OCI-LY3 (cell line): ENCODE measurements around the gene HEXIM2.
"Not testable (repeated sequence)": the region's sequence is repeated elsewhere in the genome, so short reads cannot be mapped to it uniquely, and the experiment has no call there.

Experiments used
- H2AFZ ChIP-seq: fragments of 200-600, 300-600 bp; shearing (Covaris generic); 2 replicates; pipeline ENCODE4 v1.6.0; 2014; ENCODE audit warnings: antibody characterized with exemption, low read depth, low read length
- H3K27ac ChIP-seq: fragments of 200-600, 300-600 bp; sonication (generic); 2 replicates; pipeline ENCODE4 v1.5.1; 2014; ENCODE audit warnings: mild to moderate bottlenecking, low read length, moderate library complexity, mixed read lengths
- H3K27me3 ChIP-seq: fragments of 200-600, 300-600 bp; sonication (generic); 2 replicates; pipeline ENCODE4 v1.6.1; 2014; ENCODE audit warnings: low read depth, low read length, mixed read lengths
- H3K36me3 ChIP-seq: fragments of 200-600, 300-600 bp; sonication (generic); replicated peaks from 2 replicates; pipeline ENCODE3; 2014; ENCODE audit warnings: low read depth, low read length, mixed read lengths
- H3K4me1 ChIP-seq: fragments of 300-600, 200-600 bp; sonication (generic); 2 replicates; pipeline ENCODE4 v1.6.1; 2014; ENCODE audit warnings: low read length, mixed read lengths
- H3K4me2 ChIP-seq: fragments of 200-600, 300-600 bp; sonication (generic); 2 replicates; pipeline ENCODE4 v1.6.1; 2014; ENCODE audit warnings: low read length, mixed read lengths
- H3K4me3 ChIP-seq: fragments of 300-600, 200-600 bp; sonication (generic); 2 replicates; pipeline ENCODE4 v1.5.1; 2014; ENCODE audit warnings: antibody characterized with exemption, mild to moderate bottlenecking, low read length, moderate library complexity
- H3K79me2 ChIP-seq: fragments of 300-600, 200-600 bp; shearing (Covaris generic); 2 replicates; pipeline ENCODE4 v1.6.1; 2014; ENCODE audit warnings: mild to moderate bottlenecking, low read length, mixed read lengths
- H3K9ac ChIP-seq: fragments of 300-600, 200-600 bp; shearing (Covaris generic); 2 replicates; pipeline ENCODE4 v1.6.0; 2014; ENCODE audit warnings: mild to moderate bottlenecking, low read length, moderate library complexity
- H3K9me3 ChIP-seq: fragments of 200-600, 300-600 bp; shearing (Covaris generic); 2 replicates; pipeline ENCODE4 v1.6.1; 2014; ENCODE audit warnings: low read length, mixed read lengths; ENCODE audit not compliant: insufficient read depth
- H4K20me1 ChIP-seq: fragments of 200-600, 300-600 bp; sonication (generic); 2 replicates; pipeline ENCODE4 v1.6.1; 2016; ENCODE audit warnings: low read length, mixed read lengths; ENCODE audit not compliant: insufficient read depth
- CTCF ChIP-seq: fragments of 200-600, 300-600 bp; sonication (generic); IDR thresholded peaks from 2 replicates; pipeline ENCODE4 v1.5.1; 2014; ENCODE audit warnings: antibody characterized with exemption, low read length, low read depth
- EZH2phosphoT487 ChIP-seq: fragments of 200-600 bp; shearing (Covaris generic); IDR thresholded peaks from 2 replicates; pipeline ENCODE4 v1.6.1; 2018; ENCODE audit warnings: antibody characterized with exemption, mixed run types, low read depth

HEXIM2 gene

GRCh38 chr17:45197555-45198334 is 36.1 kb downstream of the HEXIM2 start:
- no peaks in the 10 kb centered on the region for H4K20me1 ChIP-seq
- no peak overlapping the region; the same call in 1 of the 2 replicates for H2AFZ ChIP-seq
- peak overlapping the region; percentile 70 for H3K4me2 ChIP-seq
- H3K4me1 ChIP-seq: peaks cover 3% of the 10 kb centered on the region; the same call in 1 of the 2 replicates
- H3K9me3 ChIP-seq: no peaks in the 10 kb centered on the region
- H3K27me3 ChIP-seq: no peaks in the 10 kb centered on the region
- H3K9ac ChIP-seq: peak overlapping the region; percentile 46
- no peaks in the 10 kb centered on the region for H3K79me2 ChIP-seq
- TF ChIP-seq EZH2phosphoT487 (no peak), CTCF (peak; percentile 93)
- no peak overlapping the region for H3K27ac ChIP-seq
- H3K4me3 ChIP-seq: peak overlapping the region; percentile 49; the same call in 1 of the 2 replicates
- peaks cover 4% of the 10 kb centered on the region for H3K36me3 ChIP-seq

DNA sequence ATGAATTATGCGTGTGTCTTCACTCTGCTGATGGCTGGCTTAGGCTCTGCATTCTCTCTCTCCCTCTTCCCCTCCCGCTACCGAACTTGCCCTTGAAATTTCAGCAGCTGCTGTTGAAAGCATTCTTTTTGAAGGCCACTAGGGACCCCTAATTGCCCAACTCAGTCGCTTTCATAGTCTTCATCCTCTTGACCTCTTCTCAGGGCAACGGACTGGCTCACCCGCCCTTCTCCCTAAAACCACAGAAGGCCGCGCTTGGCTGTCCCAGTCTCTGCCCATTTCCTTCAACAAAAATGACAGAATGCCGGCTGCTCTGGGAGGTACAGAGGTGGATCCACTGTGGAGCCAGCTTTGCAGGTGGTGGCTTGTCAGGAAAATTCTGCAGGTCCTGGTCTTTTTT is 39.0 kb downstream of the HEXIM2 start:
- no peaks in the 10 kb centered on the region for H3K27me3 ChIP-seq
- TF ChIP-seq EZH2phosphoT487 (no peak), CTCF (no peak)
- peaks cover 3% of the 10 kb centered on the region; the same call in 1 of the 2 replicates for H3K4me1 ChIP-seq
- H2AFZ ChIP-seq: no peak overlapping the region
- no peak overlapping the region for H3K4me2 ChIP-seq
- no peak overlapping the region for H3K4me3 ChIP-seq
- no peak overlapping the region for H3K9ac ChIP-seq
- H3K27ac ChIP-seq: no peak overlapping the region
- no peaks in the 10 kb centered on the region for H4K20me1 ChIP-seq
- no peaks in the 10 kb centered on the region for H3K9me3 ChIP-seq
- no peaks in the 10 kb centered on the region for H3K36me3 ChIP-seq
- H3K79me2 ChIP-seq: no peaks in the 10 kb centered on the region

- Histone ChIP-seq H3K9ac (no peak overlapping the region), H3K4me3 (no peak overlapping the region)
- no peak for TF ChIP-seq EZH2phosphoT487
- TF ChIP-seq CTCF: no peak
Measured at GRCh38 chr17:45201457-45201856, 39.8 kb downstream of the HEXIM2 start.

DNA sequence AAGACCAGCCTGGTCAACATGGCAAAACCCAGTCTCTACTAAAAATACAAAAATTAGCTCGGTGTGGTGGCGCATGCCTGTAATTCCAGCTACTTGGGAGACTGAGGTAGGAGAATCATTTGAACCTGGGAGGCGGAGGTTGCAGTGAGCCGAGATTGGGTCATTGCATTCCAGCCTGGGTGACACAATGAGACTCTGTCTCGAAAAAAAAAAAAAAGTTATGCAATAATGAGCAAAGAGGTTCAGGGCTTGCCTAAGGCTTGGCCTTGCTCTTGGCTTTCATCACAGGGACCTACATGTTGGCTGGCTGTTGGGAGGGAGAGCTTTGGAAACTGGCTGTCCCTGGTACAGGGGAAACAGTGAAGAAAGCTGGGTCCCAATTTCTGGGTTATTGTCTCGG is 40.2 kb downstream of the HEXIM2 start:
- not testable (repeated sequence) for H3K9me3 ChIP-seq, H3K27ac ChIP-seq, H4K20me1 ChIP-seq, H2AFZ ChIP-seq, H3K9ac ChIP-seq, H3K4me3 ChIP-seq, H3K27me3 ChIP-seq, H3K79me2 ChIP-seq, H3K4me2 ChIP-seq, H3K4me1 ChIP-seq, H3K36me3 ChIP-seq

More at GRCh38 chr17:45201457-45201856, 39.8 kb downstream of the HEXIM2 start:
- H3K9me3 ChIP-seq: no peaks in the 10 kb centered on the region
- no peaks in the 10 kb centered on the region for H4K20me1 ChIP-seq
- no peaks in the 10 kb centered on the region for H3K27me3 ChIP-seq
- H3K27ac ChIP-seq: no peak overlapping the region
- no peak overlapping the region for H2AFZ ChIP-seq
- peaks cover 3% of the 10 kb centered on the region; the same call in 1 of the 2 replicates for H3K4me1 ChIP-seq
- no peaks in the 10 kb centered on the region for H3K36me3 ChIP-seq
- H3K4me2 ChIP-seq: no peak overlapping the region
- no peaks in the 10 kb centered on the region; the same call in 1 of the 2 replicates for H3K79me2 ChIP-seq
